ENCODE results near the gene NRXN3. TPM values are rescaled to one million over a fixed set of nuclear protein-coding genes. Genes with fewer than 3 reads are reported as not detected.

Gene NRXN3
- total and polyA plus RNA-seq, 3 experiments from 2014 or later: not detected

DNA sequence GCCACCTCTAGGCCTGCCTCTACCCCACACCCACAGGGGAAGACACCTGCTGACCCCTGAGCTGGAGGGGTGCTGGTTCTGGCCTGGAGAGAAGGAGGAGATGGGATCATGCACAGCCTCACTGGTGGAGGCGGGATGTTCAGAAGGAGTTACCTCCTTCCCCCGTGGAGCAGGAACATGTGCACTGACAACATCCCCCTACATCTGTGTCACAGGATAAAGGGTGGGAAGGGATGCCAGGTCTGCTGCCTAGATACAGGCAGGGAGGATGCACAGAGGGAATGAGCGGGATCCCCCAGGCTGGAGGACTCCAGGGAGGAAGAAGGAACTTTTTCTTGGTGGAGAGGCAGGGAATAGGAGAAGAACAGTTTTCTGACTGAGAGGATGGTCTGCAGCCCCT is 8.8 kb downstream of the NRXN3 start:
- H3K9me3 ChIP-seq (ENCODE audit: low read length): no peaks in the 10 kb centered on the region
- no peaks in the 10 kb centered on the region for H3K27me3 ChIP-seq (ENCODE audit: insufficient read depth, low read length, poor library complexity, severe bottlenecking)
- H3K4me1 ChIP-seq (ENCODE audit: insufficient read depth, low read length): no peaks in the 10 kb centered on the region
- POLR2A ChIA-PET: no interaction called here
- DNase-seq: no peak
- H3K36me3 ChIP-seq (ENCODE audit: insufficient read depth, low read length): no peaks in the 10 kb centered on the region
- Mint-ChIP-seq H3K36me3 (no peaks in the 10 kb centered on the region), H3K27me3 (peaks cover 0 to 2% of the 10 kb centered on the region in 2 donors), H3K9me3 (peaks cover 0 to 4% (median 0%) of the 10 kb centered on the region in 5 donors), H3K4me1 (no peaks in the 10 kb centered on the region), H3K4me3 (no peak overlapping the region), H3K27ac (no peak overlapping the region)
- H3K4me3 ChIP-seq (ENCODE audit: low read length): no peak overlapping the region
- CTCF ChIA-PET: no interaction called here
- H3K27ac ChIP-seq (ENCODE audit: low read depth, low read length): no peak overlapping the region

DNA sequence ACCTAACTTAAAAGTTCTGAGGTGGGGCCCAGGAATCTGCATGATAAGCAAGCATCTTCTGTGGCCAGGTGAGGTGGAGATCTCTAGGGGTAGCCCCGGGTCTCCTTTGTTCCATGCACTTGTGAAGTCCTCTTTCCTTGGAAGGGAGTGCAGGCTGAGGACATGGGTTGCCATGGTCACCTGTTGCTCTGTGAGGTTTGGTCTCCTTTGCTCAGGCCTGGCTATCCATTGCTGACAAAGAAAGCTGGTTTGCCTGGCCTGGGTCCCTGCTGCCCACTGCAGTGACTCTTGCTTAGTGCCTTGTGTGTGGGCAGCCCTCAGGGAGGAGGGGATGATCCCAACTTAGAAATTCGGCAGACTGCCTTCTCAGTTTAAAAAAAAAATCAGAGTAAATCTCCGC is 11.1 kb downstream of the NRXN3 start:
- no peak overlapping the region for H3K4me3 Mint-ChIP-seq
- CTCF ChIA-PET: no interaction called here
- H3K27ac Mint-ChIP-seq: no peak overlapping the region
- DNase-seq: no peak
- H3K27me3 Mint-ChIP-seq: peaks cover 0 to 2% of the 10 kb centered on the region in 2 donors
- H3K4me1 Mint-ChIP-seq: no peaks in the 10 kb centered on the region
- Histone ChIP-seq H3K27me3 (ENCODE audit: insufficient read depth, low read length, poor library complexity, severe bottlenecking) (no peaks in the 10 kb centered on the region), H3K4me1 (ENCODE audit: insufficient read depth, low read length) (no peaks in the 10 kb centered on the region), H3K27ac (ENCODE audit: low read depth, low read length) (no peak overlapping the region), H3K4me3 (ENCODE audit: low read length) (no peak overlapping the region), H3K36me3 (ENCODE audit: insufficient read depth, low read length) (no peaks in the 10 kb centered on the region), H3K9me3 (ENCODE audit: low read length) (no peaks in the 10 kb centered on the region)
- POLR2A ChIA-PET: no interaction called here
- peaks cover 0 to 2% (median 0%) of the 10 kb centered on the region in 5 donors for H3K9me3 Mint-ChIP-seq
- H3K36me3 Mint-ChIP-seq: no peaks in the 10 kb centered on the region

DNA sequence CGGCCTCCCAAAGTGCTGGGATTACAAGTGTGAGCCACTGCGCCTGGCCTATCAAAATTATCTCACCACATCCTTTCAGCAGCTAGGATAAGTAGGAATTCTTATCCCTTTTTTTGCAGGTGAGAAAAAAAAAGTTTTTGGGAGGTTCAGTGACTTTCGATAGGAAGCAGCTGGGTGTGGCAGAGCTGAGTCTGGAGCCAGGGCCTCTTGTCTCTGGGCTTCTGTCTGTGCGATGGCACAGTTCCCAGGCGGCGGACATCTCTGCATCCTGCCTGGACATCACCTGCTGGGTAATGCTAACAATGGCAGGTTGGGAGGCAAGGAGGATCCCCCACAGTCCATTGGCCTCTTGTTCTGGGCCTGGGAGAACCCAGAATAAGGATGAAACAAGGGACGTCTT is 12.5 kb downstream of the NRXN3 start:
- Mint-ChIP-seq H3K36me3 (no peaks in the 10 kb centered on the region), H3K9me3 (peaks cover 0 to 2% (median 0%) of the 10 kb centered on the region in 5 donors), H3K4me3 (no peak overlapping the region), H3K27me3 (peaks cover 0 to 2% of the 10 kb centered on the region in 2 donors), H3K27ac (no peak overlapping the region), H3K4me1 (no peaks in the 10 kb centered on the region)
- POLR2A ChIA-PET: no interaction called here
- no peaks in the 10 kb centered on the region for H3K27me3 ChIP-seq (ENCODE audit: insufficient read depth, low read length, poor library complexity, severe bottlenecking)
- H3K4me3 ChIP-seq (ENCODE audit: low read length): no peak overlapping the region
- CTCF ChIA-PET: no interaction called here
- H3K36me3 ChIP-seq (ENCODE audit: insufficient read depth, low read length): no peaks in the 10 kb centered on the region
- no peak for DNase-seq
- no peak overlapping the region for H3K27ac ChIP-seq (ENCODE audit: low read depth, low read length)
- H3K9me3 ChIP-seq (ENCODE audit: low read length): no peaks in the 10 kb centered on the region
- H3K4me1 ChIP-seq (ENCODE audit: insufficient read depth, low read length): no peaks in the 10 kb centered on the region

GRCh38 chr14:78184157-78184556 is 14.0 kb downstream of the NRXN3 start:
- H3K4me3 Mint-ChIP-seq: no peak overlapping the region
- H3K4me1 Mint-ChIP-seq: no peaks in the 10 kb centered on the region
- H3K9me3 ChIP-seq (ENCODE audit: low read length): no peaks in the 10 kb centered on the region
- no peak overlapping the region for H3K4me3 ChIP-seq (ENCODE audit: low read length)
- H3K27ac ChIP-seq (ENCODE audit: low read depth, low read length): no peak overlapping the region
- H3K27me3 Mint-ChIP-seq: peaks cover 0 to 2% of the 10 kb centered on the region in 2 donors
- ChIA-PET POLR2A (no interaction called here), CTCF (no interaction called here)
- H3K4me1 ChIP-seq (ENCODE audit: insufficient read depth, low read length): no peaks in the 10 kb centered on the region
- no peak overlapping the region for H3K27ac Mint-ChIP-seq
- no peaks in the 10 kb centered on the region for H3K36me3 ChIP-seq (ENCODE audit: insufficient read depth, low read length)
- H3K9me3 Mint-ChIP-seq: peaks cover 0 to 2% (median 0%) of the 10 kb centered on the region in 5 donors
- no peaks in the 10 kb centered on the region for H3K36me3 Mint-ChIP-seq
- no peaks in the 10 kb centered on the region for H3K27me3 ChIP-seq (ENCODE audit: insufficient read depth, low read length, poor library complexity, severe bottlenecking)
- no peak for DNase-seq

DNA sequence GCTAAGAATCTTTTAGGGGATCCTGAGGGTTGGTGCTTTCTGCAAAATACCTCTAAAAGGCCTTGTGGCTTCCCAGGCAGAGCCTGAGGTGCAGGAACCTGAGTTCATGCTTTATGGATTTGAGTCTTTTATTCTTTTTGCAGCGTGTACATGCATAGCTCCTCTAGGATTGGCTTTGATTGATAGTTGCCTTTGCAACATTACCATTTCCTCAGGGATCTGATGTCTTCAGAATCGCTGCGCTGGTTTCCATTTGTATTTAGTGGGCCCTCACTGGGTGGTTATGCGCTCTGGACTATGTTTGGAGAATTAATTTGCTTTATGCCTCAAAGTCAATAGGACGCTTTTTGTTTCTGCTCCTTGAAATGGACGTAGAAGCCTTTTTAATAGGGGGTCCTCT is 16.1 kb downstream of the NRXN3 start:
- ChIA-PET CTCF (no interaction called here), POLR2A (no interaction called here)
- H3K4me1 ChIP-seq (ENCODE audit: insufficient read depth, low read length): no peaks in the 10 kb centered on the region
- H3K27ac ChIP-seq (ENCODE audit: low read depth, low read length): no peak overlapping the region
- Mint-ChIP-seq H3K36me3 (no peaks in the 10 kb centered on the region), H3K4me3 (no peak overlapping the region), H3K9me3 (peaks cover 0 to 2% (median 1%) of the 10 kb centered on the region in 5 donors), H3K4me1 (no peaks in the 10 kb centered on the region), H3K27me3 (peaks cover 2 to 3% of the 10 kb centered on the region in 2 donors), H3K27ac (no peak overlapping the region)
- H3K9me3 ChIP-seq (ENCODE audit: low read length): no peaks in the 10 kb centered on the region
- H3K4me3 ChIP-seq (ENCODE audit: low read length): no peak overlapping the region
- no peak for DNase-seq
- no peaks in the 10 kb centered on the region for H3K27me3 ChIP-seq (ENCODE audit: insufficient read depth, low read length, poor library complexity, severe bottlenecking)
- H3K36me3 ChIP-seq (ENCODE audit: insufficient read depth, low read length): no peaks in the 10 kb centered on the region

DNA sequence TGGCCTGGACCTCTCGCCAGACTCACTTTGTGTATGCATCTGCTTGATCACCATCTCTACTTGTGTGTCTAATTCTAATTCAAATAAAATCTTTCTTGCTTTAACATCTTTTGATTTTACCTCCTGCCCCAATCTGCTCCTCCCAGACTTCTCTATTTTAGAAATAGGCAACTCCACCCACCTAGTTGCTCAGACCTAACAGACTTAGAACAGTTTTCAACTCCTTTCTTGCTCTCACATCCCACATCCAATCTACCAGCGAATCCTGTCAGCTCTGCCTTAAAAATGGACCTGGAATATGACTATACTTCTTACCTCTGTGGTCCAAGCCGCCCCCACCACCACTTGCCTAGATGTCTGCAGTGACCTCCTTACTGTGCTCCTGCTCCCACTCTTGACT is 18.7 kb downstream of the NRXN3 start:
- Mint-ChIP-seq H3K27me3 (peaks cover 2 to 3% of the 10 kb centered on the region in 2 donors), H3K9me3 (peaks cover 0 to 2% (median 0%) of the 10 kb centered on the region in 5 donors), H3K27ac (no peak overlapping the region), H3K4me1 (no peaks in the 10 kb centered on the region), H3K36me3 (no peaks in the 10 kb centered on the region), H3K4me3 (no peak overlapping the region)
- Histone ChIP-seq H3K27ac (ENCODE audit: low read depth, low read length) (no peak overlapping the region), H3K36me3 (ENCODE audit: insufficient read depth, low read length) (no peaks in the 10 kb centered on the region), H3K4me1 (ENCODE audit: insufficient read depth, low read length) (no peaks in the 10 kb centered on the region), H3K27me3 (ENCODE audit: insufficient read depth, low read length, poor library complexity, severe bottlenecking) (no peaks in the 10 kb centered on the region), H3K9me3 (ENCODE audit: low read length) (no peaks in the 10 kb centered on the region), H3K4me3 (ENCODE audit: low read length) (no peak overlapping the region)
- no peak for DNase-seq
- CTCF ChIA-PET: no interaction called here
- POLR2A ChIA-PET: no interaction called here

- Histone ChIP-seq H3K36me3 (ENCODE audit: insufficient read depth, low read length) (no peaks in the 10 kb centered on the region), H3K9me3 (ENCODE audit: low read length) (no peaks in the 10 kb centered on the region), H3K4me3 (ENCODE audit: low read length) (no peak overlapping the region), H3K27ac (ENCODE audit: low read depth, low read length) (no peak overlapping the region), H3K27me3 (ENCODE audit: insufficient read depth, low read length, poor library complexity, severe bottlenecking) (no peaks in the 10 kb centered on the region), H3K4me1 (ENCODE audit: insufficient read depth, low read length) (no peaks in the 10 kb centered on the region)
- Mint-ChIP-seq H3K4me3 (no peak overlapping the region), H3K27ac (no peak overlapping the region), H3K36me3 (no peaks in the 10 kb centered on the region), H3K4me1 (no peaks in the 10 kb centered on the region), H3K9me3 (peaks cover 0 to 2% (median 0%) of the 10 kb centered on the region in 5 donors), H3K27me3 (no peaks in the 10 kb centered on the region)
- ChIA-PET POLR2A (no interaction called here), CTCF (no interaction called here)
- DNase-seq: no peak
These were observed 25.3 kb downstream of the NRXN3 start for GRCh38 chr14:78195431-78195830.

DNA sequence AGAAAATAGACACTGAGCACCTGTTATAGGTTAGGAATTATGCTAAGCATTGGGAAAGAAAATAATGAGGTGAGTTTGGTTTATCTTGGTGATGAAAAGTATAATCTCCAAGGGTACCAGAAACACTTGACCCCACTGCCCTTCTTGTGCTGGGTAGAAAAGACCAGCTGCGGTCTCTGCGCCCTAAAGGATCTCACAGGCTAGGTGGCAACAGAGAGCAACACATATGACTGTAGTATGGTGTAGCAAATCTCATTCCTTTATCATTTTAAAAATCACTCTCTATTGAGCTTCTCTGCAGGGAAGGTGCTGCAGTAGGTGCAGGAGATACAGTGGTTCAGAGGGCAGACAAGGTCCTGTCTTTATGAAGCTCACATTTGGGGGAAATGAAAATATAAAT is 26.1 kb downstream of the NRXN3 start:
- H3K27me3 Mint-ChIP-seq: peaks cover 0 to 1% of the 10 kb centered on the region in 2 donors
- Histone ChIP-seq H3K27ac (ENCODE audit: low read depth, low read length) (no peak overlapping the region), H3K9me3 (ENCODE audit: low read length) (no peaks in the 10 kb centered on the region), H3K36me3 (ENCODE audit: insufficient read depth, low read length) (no peaks in the 10 kb centered on the region), H3K4me3 (ENCODE audit: low read length) (no peak overlapping the region), H3K27me3 (ENCODE audit: insufficient read depth, low read length, poor library complexity, severe bottlenecking) (no peaks in the 10 kb centered on the region), H3K4me1 (ENCODE audit: insufficient read depth, low read length) (no peaks in the 10 kb centered on the region)
- CTCF ChIA-PET: no interaction called here
- POLR2A ChIA-PET: no interaction called here
- H3K27ac Mint-ChIP-seq: no peak overlapping the region
- H3K36me3 Mint-ChIP-seq: no peaks in the 10 kb centered on the region
- no peaks in the 10 kb centered on the region for H3K4me1 Mint-ChIP-seq
- no peak for DNase-seq
- peaks cover 0 to 2% (median 0%) of the 10 kb centered on the region in 5 donors for H3K9me3 Mint-ChIP-seq
- no peak overlapping the region for H3K4me3 Mint-ChIP-seq

DNA sequence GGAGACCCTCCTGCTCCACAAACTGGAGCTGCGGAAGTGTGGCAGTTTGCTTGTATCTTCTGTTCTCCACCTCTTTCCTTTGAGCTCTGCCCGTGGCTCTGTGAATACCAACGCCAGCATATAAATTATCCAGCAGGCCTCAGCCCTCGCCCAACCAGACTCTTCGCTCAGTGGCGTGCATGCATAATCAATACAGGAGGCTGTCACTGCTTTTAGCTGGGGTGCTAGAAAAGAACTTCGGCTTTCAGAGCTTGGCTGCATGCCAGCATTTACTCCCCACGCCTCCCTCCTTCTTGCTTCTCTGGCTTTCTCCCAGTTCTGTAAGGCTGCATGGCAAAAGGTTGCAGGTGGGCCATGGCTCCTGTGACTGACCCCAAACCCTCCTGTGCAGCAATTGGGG is 26.9 kb downstream of the NRXN3 start:
- Histone ChIP-seq H3K4me1 (ENCODE audit: insufficient read depth, low read length) (no peaks in the 10 kb centered on the region), H3K9me3 (ENCODE audit: low read length) (no peaks in the 10 kb centered on the region), H3K27me3 (ENCODE audit: insufficient read depth, low read length, poor library complexity, severe bottlenecking) (no peaks in the 10 kb centered on the region), H3K36me3 (ENCODE audit: insufficient read depth, low read length) (no peaks in the 10 kb centered on the region), H3K4me3 (ENCODE audit: low read length) (no peak overlapping the region), H3K27ac (ENCODE audit: low read depth, low read length) (no peak overlapping the region)
- DNase-seq: no peak
- no peak overlapping the region for H3K4me3 Mint-ChIP-seq
- H3K36me3 Mint-ChIP-seq: no peaks in the 10 kb centered on the region
- peaks cover 0 to 6% of the 10 kb centered on the region in 2 donors for H3K27me3 Mint-ChIP-seq
- no peak overlapping the region for H3K27ac Mint-ChIP-seq
- peaks cover 0 to 2% (median 0%) of the 10 kb centered on the region in 5 donors for H3K9me3 Mint-ChIP-seq
- ChIA-PET CTCF (no interaction called here), POLR2A (no interaction called here)
- peaks cover 0 to 4% (median under 1%) of the 10 kb centered on the region in 3 donors for H3K4me1 Mint-ChIP-seq

All from CD8-positive, alpha-beta memory T cell (primary cell).